IMR-90 (cell line): ENCODE data around the gene POLR1E.

ENCODE experiments used
- MAFK ChIP-seq: IDR thresholded peaks from 2 replicates; pipeline ENCODE4 v1.6.1; 2012; ENCODE audit warnings: low read depth, low read length, improper control_type of control experiment
- POLR2A ChIP-seq: IDR thresholded peaks from 2 replicates; pipeline ENCODE4 v1.6.1; 2012; ENCODE audit warnings: mild to moderate bottlenecking, low read depth, low read length

GRCh38 chr9:37455884-37456647 is 29.7 kb upstream of the POLR1E start:
- TF ChIP-seq POLR2A (no peak), MAFK (no peak)
